B cell (primary cell): Measurements from ENCODE around the gene LCE3C. TPM values are rescaled to one million over a fixed set of nuclear protein-coding genes. Genes with fewer than 3 reads are reported as not detected.

ENCODE experiments used
- ATAC-seq: fragments of 200-7000 bp; cut with Tn5 transposase; one replicate; pipeline ENCODE4 v1.10.0; 2021; ENCODE audit warnings: low read depth, mild to moderate bottlenecking, moderate number of reproducible peaks, moderate library complexity
- CTCF ChIA-PET: fragments of 350-600 bp; sonication (Branson Sonifier 250); formaldehyde crosslinking; loops from one replicate; lab custom pipeline; 2021; ENCODE audit warnings: antibody characterized with exemption, inconsistent platforms; lab: Charles Lee
- POLR2A ChIA-PET: fragments of 350-600 bp; sonication (Branson Sonifier 250); formaldehyde crosslinking; loops from one replicate; lab custom pipeline; 2021; ENCODE audit warnings: antibody characterized with exemption; lab: Charles Lee
- DNase-seq: peaks from one replicate; pipeline ENCODE4 v3.0.0; 2013
- H2AFZ ChIP-seq: 2 replicates; pipeline ENCODE4 v1.6.1; 2012; ENCODE audit warnings: mild to moderate bottlenecking, low read depth, low read length; ENCODE audit not compliant: insufficient read depth, poor library complexity, severe bottlenecking
- H3K27ac ChIP-seq, 2 donors: 1 replicate in 1 of 2; 2 replicates in 1 of 2; pipeline ENCODE4 v1.5.1; 2012 to 2013; ENCODE audit warnings: low read length in 2 of 2, mild to moderate bottlenecking in 2 of 2, moderate library complexity in 1 of 2
- H3K27me3 ChIP-seq, 4 experiments: fragments of 200-600 bp in 1 of 4; sonication (generic) in 1 of 4; replicated peaks in 1 of 4; 1 replicate in 2 of 4; 2 replicates in 2 of 4; pipeline versions ENCODE4 v1.6.1 to v1.7.0; 2013 to 2016; ENCODE audit warnings: low read length in 3 of 4, mild to moderate bottlenecking in 2 of 4, mixed read lengths in 1 of 4, moderate library complexity in 1 of 4; ENCODE audit not compliant: insufficient read depth in 4 of 4, control insufficient read depth in 3 of 4; ENCODE audit errors: control extremely low read depth in 1 of 4
- H3K36me3 ChIP-seq, 2 experiments: replicated peaks in 1 of 2; 1 replicate in 1 of 2; 2 replicates in 1 of 2; pipeline versions ENCODE4 v1.6.1 to v1.7.1; 2013; ENCODE audit warnings: low read length in 1 of 2; ENCODE audit not compliant: insufficient read depth in 2 of 2, control insufficient read depth in 1 of 2; ENCODE audit errors: control extremely low read depth in 1 of 2, extremely low read depth in 1 of 2
- H3K4me1 ChIP-seq, 2 donors: fragments of 200-600 bp in 1 of 2; sonication (generic) in 1 of 2; 1 replicate in 1 of 2; 2 replicates in 1 of 2; pipeline versions ENCODE4 v1.5.1 to v1.6.1; 2013 to 2017; ENCODE audit warnings: low read length in 2 of 2; ENCODE audit not compliant: control insufficient read depth in 2 of 2, insufficient read depth in 2 of 2
- H3K4me2 ChIP-seq: replicated peaks from 2 replicates; pipeline ENCODE3; 2012; ENCODE audit warnings: mild to moderate bottlenecking, low read depth, low read length; ENCODE audit not compliant: poor library complexity, severe bottlenecking
- H3K4me3 ChIP-seq, 5 experiments: fragments of 200-600 bp in 1 of 5; sonication (generic) in 1 of 5; 1 replicate in 3 of 5; 2 replicates in 2 of 5; pipeline versions ENCODE4 v1.5.1 to v1.7.0; 2011 to 2016; ENCODE audit warnings: low read length in 4 of 5, mild to moderate bottlenecking in 4 of 5, low read depth in 2 of 5, control low read depth in 1 of 5, moderate library complexity in 1 of 5; ENCODE audit not compliant: insufficient read depth in 1 of 5; ENCODE audit errors: control extremely low read depth in 1 of 5, extremely low read depth in 1 of 5
- H3K79me2 ChIP-seq: fragments of 200-600 bp; sonication (generic); one replicate; pipeline ENCODE4 v1.6.0; 2016; ENCODE audit warnings: low read length; ENCODE audit not compliant: control insufficient read depth, insufficient read depth
- H3K9ac ChIP-seq: fragments of 200-600 bp; sonication (generic); 2 replicates; pipeline ENCODE4 v1.6.1; 2017; ENCODE audit warnings: mild to moderate bottlenecking, low read length, moderate library complexity
- H3K9me3 ChIP-seq, 3 donors: one replicate each; pipeline versions ENCODE4 v1.6.1 to v1.7.1; 2013; ENCODE audit warnings: low read length in 2 of 3; ENCODE audit not compliant: control insufficient read depth in 2 of 3, insufficient read depth in 1 of 3; ENCODE audit errors: control extremely low read depth in 1 of 3
- H4K20me1 ChIP-seq: 2 replicates; pipeline ENCODE4 v1.6.0; 2012; ENCODE audit warnings: mild to moderate bottlenecking, low read length; ENCODE audit not compliant: insufficient read depth, control insufficient read depth, poor library complexity, severe bottlenecking
- H3K27ac Mint-ChIP-seq: one replicate; pipeline ENCODE4 v1.8.0; 2021; ENCODE audit warnings: mixed read lengths
- H3K27me3 Mint-ChIP-seq: one replicate; pipeline ENCODE4 v1.8.0; 2021; ENCODE audit warnings: mixed read lengths
- H3K4me1 Mint-ChIP-seq: one replicate; pipeline ENCODE4 v1.8.0; 2021; ENCODE audit warnings: mixed read lengths
- H3K4me3 Mint-ChIP-seq: one replicate; pipeline ENCODE4 v1.8.0; 2021; ENCODE audit warnings: mixed read lengths
- H3K9me3 Mint-ChIP-seq: one replicate; pipeline ENCODE4 v1.8.0; 2022; ENCODE audit warnings: mixed read lengths; ENCODE audit not compliant: insufficient read depth
- CTCF ChIP-seq: fragments of 200-600 bp; IDR thresholded peaks from one replicate; pipeline ENCODE4 v1.8.0; 2022; ENCODE audit warnings: antibody characterized with exemption, mild to moderate bottlenecking
- EZH2 ChIP-seq: IDR thresholded peaks from 2 replicates; pipeline ENCODE4 v1.6.1; 2012; ENCODE audit warnings: borderline replicate concordance, low read depth, mild to moderate bottlenecking, moderate library complexity, low read length; ENCODE audit not compliant: insufficient read depth, poor library complexity, severe bottlenecking
- WGBS: methylation state at CpG from one replicate; pipeline ENCODE4 v1.1.5; 2013; ENCODE audit warnings: missing lambda C conversion rate; ENCODE audit not compliant: insufficient coverage; 5-methylcytosine and 5-hydroxymethylcytosine counted together
- intact Hi-C: fragments of 100-400 bp; cut with micrococcal nuclease; formaldehyde crosslinking; loops from one replicate; pipeline ENCODE4 v1.10.0; 2022
- polyA plus RNA-seq: library from polyadenylated mRNA; depleted of rRNA; stranded (reverse); fragments of >200 nt; gene quantifications from 2 replicates; pipeline ENCODE4 v1.2.3, GENCODE V29; 2012
- total RNA-seq, 2 donors: library from RNA; stranded (reverse); fragments of 120-200 nt in 1 of 2; gene quantifications; 1 replicate in 1 of 2; 2 replicates in 1 of 2; pipeline versions ENCODE4 v1.2.3 to v1.2.4, GENCODE V29; 2013 to 2022

The LCE3C gene
- total and polyA plus RNA-seq, 2 donors (not counting 1 experiment from before 2014, with no cell fraction given) = not detected

- H3K4me1 ChIP-seq = no peaks in the 10 kb centered on the region
- no peaks in the 10 kb centered on the region for H3K27me3 ChIP-seq
- WGBS = no CpG with 5 or more reads among the region's 1 CpG
- intact Hi-C loops = no loop called here
- no peaks in the 10 kb centered on the region for H3K79me2 ChIP-seq
- Mint-ChIP-seq H3K4me3 (no peak within 1 kb of the TSS), H3K27me3 (no peaks in the 10 kb centered on the region), H3K9me3 (peaks cover 7% of the 10 kb centered on the region), H3K4me1 (no peaks in the 10 kb centered on the region), H3K27ac (no peak within 1 kb of the TSS)
- POLR2A ChIA-PET = no interaction called here
- no peak for DNase-seq
- H3K27ac ChIP-seq = no peak within 1 kb of the TSS
- H3K4me3 ChIP-seq = no peak within 1 kb of the TSS
- H3K9me3 ChIP-seq = peaks cover 0 to 9% (median under 1%) of the 10 kb centered on the region in 3 donors
- no peak for ATAC-seq
- H3K4me2 ChIP-seq = no peak within 1 kb of the TSS
- TF ChIP-seq CTCF (no peak), EZH2 (no peak)
- H3K9ac ChIP-seq = no peak within 1 kb of the TSS
- no peak within 1 kb of the TSS for H2AFZ ChIP-seq
- no peaks in the 10 kb centered on the region for H3K36me3 ChIP-seq
- no peaks in the 10 kb centered on the region for H4K20me1 ChIP-seq
- CTCF ChIA-PET = no interaction called here
Measured at GRCh38 chr1:152613511-152613910, 13.5 kb downstream of the LCE3C start, which contains the start of gene LCE3B. LCE3B (plus strand) TSS chr1:152613811; CDS start chr1:152613811, 0 bp downstream.

GRCh38 chr1:152621993-152622392 is 22.0 kb downstream of the LCE3C start:
- H3K4me3 Mint-ChIP-seq = no peak overlapping the region
- Histone ChIP-seq H3K79me2 (no peaks in the 10 kb centered on the region), H3K4me1 (no peaks in the 10 kb centered on the region), H3K9ac (no peak overlapping the region), H3K27ac (no peak overlapping the region), H3K9me3 (peaks cover 0 to 17% (median 12%) of the 10 kb centered on the region in 3 donors), H3K36me3 (no peaks in the 10 kb centered on the region), H4K20me1 (no peaks in the 10 kb centered on the region), H3K4me2 (no peak overlapping the region), H2AFZ (no peak overlapping the region), H3K4me3 (no peak overlapping the region), H3K27me3 (peaks cover 0 to 12% (median 0%) of the 10 kb centered on the region in 4 experiments)
- no peaks in the 10 kb centered on the region for H3K4me1 Mint-ChIP-seq
- no peak for ATAC-seq
- peaks cover 15% of the 10 kb centered on the region for H3K9me3 Mint-ChIP-seq
- ChIA-PET CTCF (interaction anchor here (0.7 kb wide), 1 partner anchor 8 kb away, joined by 3 read pairs; no protein-coding TSS in a partner anchor), POLR2A (no interaction called here)
- no peak for TF ChIP-seq CTCF
- no peak for TF ChIP-seq EZH2
- intact Hi-C loops = no loop called here
- DNase-seq = no peak
- H3K27ac Mint-ChIP-seq = no peak overlapping the region
- WGBS = 78% methylated on average over 3 of the region's 3 CpGs
- H3K27me3 Mint-ChIP-seq = peaks cover 28% of the 10 kb centered on the region
